ENCODE results near the gene NTSR1. TPM values are rescaled to one million over a fixed set of nuclear protein-coding genes. Genes with fewer than 3 reads are reported as not detected.

Gene NTSR1
- total and polyA plus RNA-seq, 4 donors: 0.03 to 0.33 (median 0.08) TPM; not detected in 1

- TF ChIP-seq RXRA (IDR thresholded peaks at IDR 0.05): no peak
- TF ChIP-seq, protein P1, sequence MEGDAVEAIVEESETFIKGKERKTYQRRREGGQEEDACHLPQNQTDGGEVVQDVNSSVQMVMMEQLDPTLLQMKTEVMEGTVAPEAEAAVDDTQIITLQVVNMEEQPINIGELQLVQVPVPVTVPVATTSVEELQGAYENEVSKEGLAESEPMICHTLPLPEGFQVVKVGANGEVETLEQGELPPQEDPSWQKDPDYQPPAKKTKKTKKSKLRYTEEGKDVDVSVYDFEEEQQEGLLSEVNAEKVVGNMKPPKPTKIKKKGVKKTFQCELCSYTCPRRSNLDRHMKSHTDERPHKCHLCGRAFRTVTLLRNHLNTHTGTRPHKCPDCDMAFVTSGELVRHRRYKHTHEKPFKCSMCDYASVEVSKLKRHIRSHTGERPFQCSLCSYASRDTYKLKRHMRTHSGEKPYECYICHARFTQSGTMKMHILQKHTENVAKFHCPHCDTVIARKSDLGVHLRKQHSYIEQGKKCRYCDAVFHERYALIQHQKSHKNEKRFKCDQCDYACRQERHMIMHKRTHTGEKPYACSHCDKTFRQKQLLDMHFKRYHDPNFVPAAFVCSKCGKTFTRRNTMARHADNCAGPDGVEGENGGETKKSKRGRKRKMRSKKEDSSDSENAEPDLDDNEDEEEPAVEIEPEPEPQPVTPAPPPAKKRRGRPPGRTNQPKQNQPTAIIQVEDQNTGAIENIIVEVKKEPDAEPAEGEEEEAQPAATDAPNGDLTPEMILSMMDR (IDR thresholded peaks at IDR 0.05; ENCODE audit: low read depth, low read length, missing input control): no peak
- no peak for TF ChIP-seq RAD21 (IDR thresholded peaks at IDR 0.05)
- no peak for TF ChIP-seq GABPA (IDR thresholded peaks at IDR 0.05 in 1 of 2, conservative IDR thresholded peaks at IDR 0.05 in 1 of 2)
- TF ChIP-seq TAF1 (conservative IDR thresholded peaks at IDR 0.05): no peak
- TF ChIP-seq REST (IDR thresholded peaks at IDR 0.05): no peak
- TF ChIP-seq, protein P2, sequence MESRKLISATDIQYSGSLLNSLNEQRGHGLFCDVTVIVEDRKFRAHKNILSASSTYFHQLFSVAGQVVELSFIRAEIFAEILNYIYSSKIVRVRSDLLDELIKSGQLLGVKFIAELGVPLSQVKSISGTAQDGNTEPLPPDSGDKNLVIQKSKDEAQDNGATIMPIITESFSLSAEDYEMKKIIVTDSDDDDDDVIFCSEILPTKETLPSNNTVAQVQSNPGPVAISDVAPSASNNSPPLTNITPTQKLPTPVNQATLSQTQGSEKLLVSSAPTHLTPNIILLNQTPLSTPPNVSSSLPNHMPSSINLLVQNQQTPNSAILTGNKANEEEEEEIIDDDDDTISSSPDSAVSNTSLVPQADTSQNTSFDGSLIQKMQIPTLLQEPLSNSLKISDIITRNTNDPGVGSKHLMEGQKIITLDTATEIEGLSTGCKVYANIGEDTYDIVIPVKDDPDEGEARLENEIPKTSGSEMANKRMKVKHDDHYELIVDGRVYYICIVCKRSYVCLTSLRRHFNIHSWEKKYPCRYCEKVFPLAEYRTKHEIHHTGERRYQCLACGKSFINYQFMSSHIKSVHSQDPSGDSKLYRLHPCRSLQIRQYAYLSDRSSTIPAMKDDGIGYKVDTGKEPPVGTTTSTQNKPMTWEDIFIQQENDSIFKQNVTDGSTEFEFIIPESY (IDR thresholded peaks at IDR 0.05): no peak
- no peak for TF ChIP-seq HNF4A (conservative IDR thresholded peaks at IDR 0.05)
- TF ChIP-seq NR2F2 (IDR thresholded peaks at IDR 0.05): no peak
- no peak for TF ChIP-seq ATF3 (IDR thresholded peaks at IDR 0.05)
- TF ChIP-seq, protein P3, sequence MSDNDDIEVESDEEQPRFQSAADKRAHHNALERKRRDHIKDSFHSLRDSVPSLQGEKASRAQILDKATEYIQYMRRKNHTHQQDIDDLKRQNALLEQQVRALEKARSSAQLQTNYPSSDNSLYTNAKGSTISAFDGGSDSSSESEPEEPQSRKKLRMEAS (IDR thresholded peaks at IDR 0.05): no peak
- TF ChIP-seq EGR1 (IDR thresholded peaks at IDR 0.05; ENCODE audit: low read depth in 2 of 2): no peak
- TF ChIP-seq FOXA2 (IDR thresholded peaks at IDR 0.05): no peak
- no peak for TF ChIP-seq YY1 (IDR thresholded peaks at IDR 0.05)
- TF ChIP-seq FOXA1 (IDR thresholded peaks at IDR 0.05): no peak
- no peaks in the 10 kb centered on the region for H3K9me3 ChIP-seq (ENCODE audit: control insufficient read depth in 4 of 4, low read length in 3 of 4)
- DNase-seq (ENCODE audit: low spot score): no peak
- H3K4me3 ChIP-seq (ENCODE audit: low read depth in 1 of 3, low read length in 3 of 3): no peak overlapping the region
- peaks cover 0 to 5% (median 2%) of the 10 kb centered on the region in 4 donors for H3K4me1 ChIP-seq (ENCODE audit: control insufficient read depth in 4 of 4, insufficient read depth in 4 of 4, low read length in 3 of 4)
- no peaks in the 10 kb centered on the region for H3K27me3 ChIP-seq (ENCODE audit: control insufficient read depth in 4 of 4, insufficient read depth in 4 of 4, low read length in 3 of 4)
- WGBS: 87% methylated on average over 27 of the region's 27 CpGs
- H3K27ac ChIP-seq (ENCODE audit: low read depth in 1 of 2, low read length in 2 of 2): no peak overlapping the region
- no peak overlapping the region for H3K9ac ChIP-seq (ENCODE audit: low read depth in 1 of 2, low read length in 2 of 2)
- H3K36me3 ChIP-seq (ENCODE audit: control insufficient read depth in 4 of 4, insufficient read depth in 3 of 4, low read depth in 1 of 4, low read length in 3 of 4): no peaks in the 10 kb centered on the region
Observed at GRCh38 chr20:62749851-62750445, 41.3 kb downstream of the NTSR1 start.
